Measurements from ENCODE around the gene EYS.

EYS gene

GRCh38 chr6:64930681-64931080, 776.3 kb downstream of the EYS start:
- no peak for DNase-seq

GRCh38 chr6:64926051-64926450, 781.0 kb downstream of the EYS start:
- no peak for DNase-seq

GRCh38 chr6:64920257-64920656, 786.8 kb downstream of the EYS start:
- DNase-seq, result no peak

GRCh38 chr6:64914124-64914523, 792.9 kb downstream of the EYS start:
- DNase-seq, result no peak

- no peak for DNase-seq
Observed at GRCh38 chr6:64912966-64913365, 794.1 kb downstream of the EYS start.

- no peak for DNase-seq
Observed at GRCh38 chr6:64908104-64908503, 798.9 kb downstream of the EYS start.

GRCh38 chr6:64904616-64905015, 802.4 kb downstream of the EYS start:
- DNase-seq, result no peak

GRCh38 chr6:64902596-64902995, 804.4 kb downstream of the EYS start:
- DNase-seq, result no peak

GRCh38 chr6:64896939-64897338, 810.1 kb downstream of the EYS start:
- DNase-seq, result no peak

GRCh38 chr6:64895945-64896344, 811.1 kb downstream of the EYS start:
- no peak for DNase-seq

- DNase-seq, result no peak
Observed at GRCh38 chr6:64890609-64891008, 816.4 kb downstream of the EYS start.

- DNase-seq, result no peak
Observed at GRCh38 chr6:64889144-64889543, 817.9 kb downstream of the EYS start.

- DNase-seq, result no peak
Observed at GRCh38 chr6:64874776-64875175, 832.2 kb downstream of the EYS start.

GRCh38 chr6:64872633-64873032, 834.4 kb downstream of the EYS start:
- DNase-seq, result no peak

GRCh38 chr6:64861039-64861651, 845.9 kb downstream of the EYS start:
- DNase-seq, result no peak

GRCh38 chr6:64860203-64860602, 846.8 kb downstream of the EYS start:
- DNase-seq, result no peak

GRCh38 chr6:64850121-64850520, 856.9 kb downstream of the EYS start:
- no peak for DNase-seq

GRCh38 chr6:64848467-64848866, 858.6 kb downstream of the EYS start:
- no peak for DNase-seq

GRCh38 chr6:64847396-64847795, 859.6 kb downstream of the EYS start:
- no peak for DNase-seq

- no peak for DNase-seq
Observed at GRCh38 chr6:64838726-64839125, 868.3 kb downstream of the EYS start.

- no peak for DNase-seq
Observed at GRCh38 chr6:64831680-64832079, 875.3 kb downstream of the EYS start.

GRCh38 chr6:64817525-64817924, 889.5 kb downstream of the EYS start:
- DNase-seq, result no peak

GRCh38 chr6:64815718-64816117, 891.3 kb downstream of the EYS start:
- DNase-seq, result no peak

- no peak for DNase-seq
Observed at GRCh38 chr6:64812138-64812537, 894.9 kb downstream of the EYS start.

- DNase-seq, result no peak
Observed at GRCh38 chr6:64811119-64811518, 895.9 kb downstream of the EYS start.

- DNase-seq, result no peak
Observed at GRCh38 chr6:64807785-64808184, 899.2 kb downstream of the EYS start.
